SJCRH30 (cell line): ENCODE results near the gene APC2. TPM values are rescaled to one million over a fixed set of nuclear protein-coding genes. Genes with fewer than 3 reads are reported as not detected.

Experiments
- DNase-seq, 2 experiments: peaks; one replicate each; pipeline ENCODE4 v3.0.0-alpha.2; 2015 to 2020
- H3K27ac ChIP-seq: fragments of 250-450 bp; sonication (Bioruptor Pico); 2 replicates; pipeline ENCODE4 v1.5.1; 2020; ENCODE audit warnings: mild to moderate bottlenecking, moderate library complexity
- H3K27me3 ChIP-seq: fragments of 250-450 bp; sonication (Bioruptor Pico); 2 replicates; pipeline ENCODE4 v1.5.1; 2020; ENCODE audit warnings: mild to moderate bottlenecking, moderate library complexity
- H3K36me3 ChIP-seq: fragments of 250-450 bp; sonication (Bioruptor Pico); 2 replicates; pipeline ENCODE4 v1.5.1; 2020; ENCODE audit warnings: mild to moderate bottlenecking, moderate library complexity
- H3K4me1 ChIP-seq: fragments of 250-450 bp; sonication (Bioruptor Pico); 2 replicates; pipeline ENCODE4 v1.5.1; 2020; ENCODE audit warnings: mild to moderate bottlenecking, moderate library complexity
- H3K4me3 ChIP-seq: fragments of 250-450 bp; sonication (Bioruptor Pico); 2 replicates; pipeline ENCODE4 v1.5.1; 2020; ENCODE audit warnings: mild to moderate bottlenecking, moderate library complexity
- H3K9me3 ChIP-seq: fragments of 250-450 bp; sonication (Bioruptor Pico); replicated peaks from 2 replicates; pipeline ENCODE4 v1.5.1; 2020; ENCODE audit warnings: mild to moderate bottlenecking, moderate library complexity
- total RNA-seq: library from RNA; depleted of rRNA; stranded (reverse); fragments of >200 nt; shearing (Covaris generic); gene quantifications from 2 replicates; pipeline ENCODE4 v1.2.3, GENCODE V29; 2014

APC2 gene
- total RNA-seq, 1 experiment from 2014 or later = 0.24 TPM

DNA sequence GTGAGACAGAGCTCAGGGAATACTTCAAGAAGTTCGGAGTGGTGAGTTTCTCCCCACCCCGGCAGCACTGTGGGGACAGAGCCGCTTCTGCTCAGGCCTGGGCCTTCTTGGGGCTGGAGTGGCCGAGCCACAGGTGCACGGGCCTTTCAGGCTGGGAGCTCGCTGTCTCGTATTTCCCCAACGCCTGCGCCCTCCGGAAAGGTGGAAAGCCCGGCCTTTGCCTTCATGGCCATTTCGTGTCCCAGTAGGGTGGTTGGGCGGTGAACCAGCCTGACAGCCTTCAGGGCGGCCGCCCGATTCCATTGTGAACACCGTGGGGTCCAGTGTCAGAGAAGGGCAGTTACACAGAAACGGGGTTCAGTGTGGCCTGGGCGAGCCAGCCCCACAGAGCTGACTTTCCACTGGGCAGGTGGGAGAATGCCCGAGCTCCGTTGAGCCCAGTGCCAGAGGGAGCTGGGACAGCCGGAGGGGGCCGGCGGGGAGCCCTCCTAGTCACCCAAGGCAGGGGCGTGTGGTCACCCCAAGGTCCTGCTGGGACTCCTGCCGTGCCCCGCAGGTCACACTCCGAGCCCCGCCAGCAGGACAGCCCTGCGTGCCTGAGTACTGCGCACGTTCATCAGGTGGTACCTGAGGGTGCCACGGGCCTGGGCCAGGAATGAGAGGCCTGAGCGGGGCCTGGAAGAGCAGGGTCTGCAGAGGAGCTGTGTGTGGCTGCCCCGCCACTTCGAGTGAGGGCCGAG is 28.5 kb upstream of the APC2 start:
- no peaks in the 10 kb centered on the region for H3K9me3 ChIP-seq
- H3K27me3 ChIP-seq = no peaks in the 10 kb centered on the region
- H3K4me1 ChIP-seq = peaks cover 13% of the 10 kb centered on the region
- H3K27ac ChIP-seq = no peak overlapping the region
- H3K36me3 ChIP-seq = peaks cover 65% of the 10 kb centered on the region
- DNase-seq = no peak
- H3K4me3 ChIP-seq = no peak overlapping the region

- no peaks in the 10 kb centered on the region for H3K27me3 ChIP-seq
- no peak overlapping the region for H3K27ac ChIP-seq
- H3K36me3 ChIP-seq = peaks cover 66% of the 10 kb centered on the region
- no peak for DNase-seq
- H3K4me1 ChIP-seq = peaks cover 7% of the 10 kb centered on the region
- H3K9me3 ChIP-seq = no peaks in the 10 kb centered on the region
- no peak overlapping the region for H3K4me3 ChIP-seq
These were observed 28.0 kb upstream of the APC2 start for GRCh38 chr19:1421958-1422305.

GRCh38 chr19:1422360-1422759 is 27.6 kb upstream of the APC2 start:
- Histone ChIP-seq H3K4me3 (no peak overlapping the region), H3K9me3 (no peaks in the 10 kb centered on the region), H3K27ac (no peak overlapping the region), H3K27me3 (no peaks in the 10 kb centered on the region), H3K36me3 (peaks cover 66% of the 10 kb centered on the region), H3K4me1 (peaks cover 4% of the 10 kb centered on the region)
- no peak for DNase-seq

- Histone ChIP-seq H3K9me3 (no peaks in the 10 kb centered on the region), H3K27me3 (no peaks in the 10 kb centered on the region), H3K27ac (no peak overlapping the region), H3K36me3 (peaks cover 68% of the 10 kb centered on the region), H3K4me1 (no peaks in the 10 kb centered on the region; the same call in 1 of the 2 replicates), H3K4me3 (no peak overlapping the region)
- no peak for DNase-seq
These were observed 27.0 kb upstream of the APC2 start for GRCh38 chr19:1422943-1423342.

DNA sequence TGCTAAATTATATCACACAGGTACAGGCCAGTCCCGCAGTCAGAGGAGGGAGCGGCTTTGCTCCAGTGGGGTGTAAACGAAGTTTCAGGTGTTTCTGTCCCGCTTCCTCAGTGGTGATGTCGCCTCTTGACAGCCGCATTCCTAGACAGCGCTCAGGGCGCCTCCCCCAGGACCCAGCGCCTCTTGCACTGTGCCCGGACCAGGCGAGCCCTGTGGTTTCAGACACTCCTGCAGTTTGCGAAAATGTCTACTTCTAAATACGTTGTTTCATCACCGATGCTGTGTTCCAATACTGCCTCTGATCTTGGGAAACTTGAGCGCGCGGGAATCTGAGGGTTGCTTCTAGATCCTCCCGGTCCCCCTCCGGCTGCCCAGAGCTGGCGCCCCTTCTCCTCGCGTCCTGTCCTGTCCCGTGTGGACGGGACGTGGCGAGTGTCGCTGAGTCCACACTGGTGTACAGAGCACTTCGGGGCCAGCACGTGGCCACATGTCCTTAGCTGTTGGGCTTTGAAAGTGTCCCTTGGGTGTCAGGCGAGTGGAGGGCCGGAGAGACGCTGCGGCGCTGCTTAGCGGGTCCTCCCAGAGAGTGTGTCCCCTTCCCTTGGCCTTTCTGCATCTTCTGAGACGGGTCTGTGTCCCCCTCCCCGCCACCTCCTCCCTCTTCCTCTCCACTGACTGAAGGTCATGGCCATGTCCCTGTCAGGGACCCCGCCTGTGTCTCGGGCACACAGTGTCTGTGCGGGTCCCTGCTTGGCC is 26.3 kb upstream of the APC2 start:
- H3K36me3 ChIP-seq = peaks cover 66% of the 10 kb centered on the region

DNA sequence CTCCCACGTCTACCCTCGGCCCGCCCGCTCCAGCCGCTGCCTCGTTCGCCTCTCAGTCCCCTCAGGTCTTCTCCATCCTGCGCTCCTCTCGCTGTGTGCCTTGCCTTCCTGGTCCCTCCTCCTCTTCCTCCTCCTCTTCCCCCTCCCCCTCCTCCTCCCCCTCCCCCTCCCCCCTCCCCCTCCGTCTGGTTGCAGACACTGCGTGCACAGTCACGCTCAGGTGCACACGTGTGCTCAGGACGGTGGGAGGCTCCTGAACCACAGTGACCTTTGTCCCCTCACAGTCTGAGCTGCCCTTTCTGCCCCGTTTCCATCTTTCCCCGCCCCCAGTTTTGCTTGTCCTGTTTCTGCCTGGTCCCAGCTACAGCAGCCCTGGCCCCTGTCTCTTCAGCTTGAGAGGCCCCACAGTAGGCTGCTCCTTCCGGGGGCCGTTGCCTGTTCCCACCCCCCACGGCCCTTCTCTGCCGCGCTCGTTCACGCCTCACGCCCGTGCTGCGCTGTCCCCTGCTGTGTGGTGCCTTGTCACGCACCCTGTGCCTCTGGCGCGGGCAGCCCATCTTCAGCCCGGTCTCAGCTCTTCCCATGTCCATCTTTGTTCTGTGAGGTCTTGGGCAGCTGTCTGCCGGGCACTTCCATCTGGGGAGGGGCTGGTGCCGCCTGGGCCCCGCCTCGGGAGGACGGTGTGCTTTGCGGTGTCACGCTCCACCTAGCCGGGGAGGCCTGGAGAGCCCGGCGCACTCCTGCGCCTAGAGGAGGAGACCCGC is 25.5 kb upstream of the APC2 start:
- peaks cover 63% of the 10 kb centered on the region for H3K36me3 ChIP-seq
- no peaks in the 10 kb centered on the region for H3K4me1 ChIP-seq
- H3K9me3 ChIP-seq = no peaks in the 10 kb centered on the region
- H3K4me3 ChIP-seq = no peak overlapping the region
- H3K27me3 ChIP-seq = no peaks in the 10 kb centered on the region
- no peak overlapping the region for H3K27ac ChIP-seq
- no peak for DNase-seq

More for the DNA sequence above, 26.3 kb upstream of the APC2 start:
- Histone ChIP-seq H3K27ac (no peak overlapping the region), H3K27me3 (no peaks in the 10 kb centered on the region), H3K4me1 (no peaks in the 10 kb centered on the region), H3K9me3 (no peaks in the 10 kb centered on the region), H3K4me3 (no peak overlapping the region)
- no peak for DNase-seq

- Histone ChIP-seq H3K27me3 (no peaks in the 10 kb centered on the region), H3K9me3 (no peaks in the 10 kb centered on the region), H3K36me3 (peaks cover 69% of the 10 kb centered on the region), H3K4me1 (no peaks in the 10 kb centered on the region), H3K27ac (no peak overlapping the region), H3K4me3 (no peak overlapping the region)
- no peak for DNase-seq
These were observed 24.7 kb upstream of the APC2 start for GRCh38 chr19:1425102-1425837.

DNA sequence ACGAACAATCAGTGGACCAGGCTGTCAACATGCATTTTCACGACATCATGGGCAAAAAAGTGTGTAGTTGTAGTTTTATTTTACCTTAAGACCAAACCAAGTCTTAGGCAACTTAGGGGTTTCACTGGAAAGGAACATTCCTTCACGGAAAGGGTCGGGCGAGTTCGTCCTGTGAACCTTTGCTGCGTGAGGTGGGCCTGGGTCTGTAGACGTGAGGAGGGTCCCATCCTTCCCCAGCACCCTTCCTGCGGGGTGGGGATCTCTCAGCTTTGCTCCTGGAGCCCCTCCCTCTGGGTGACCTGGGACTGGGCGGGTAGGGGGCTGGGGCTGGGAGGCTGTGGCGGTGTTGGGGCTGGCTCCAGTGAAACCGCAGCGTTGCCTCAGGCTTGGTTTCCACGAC is 24.0 kb upstream of the APC2 start:
- Histone ChIP-seq H3K27me3 (no peaks in the 10 kb centered on the region), H3K4me3 (no peak overlapping the region), H3K9me3 (no peaks in the 10 kb centered on the region), H3K4me1 (no peaks in the 10 kb centered on the region), H3K27ac (no peak overlapping the region), H3K36me3 (peaks cover 67% of the 10 kb centered on the region)
- no peak for DNase-seq

DNA sequence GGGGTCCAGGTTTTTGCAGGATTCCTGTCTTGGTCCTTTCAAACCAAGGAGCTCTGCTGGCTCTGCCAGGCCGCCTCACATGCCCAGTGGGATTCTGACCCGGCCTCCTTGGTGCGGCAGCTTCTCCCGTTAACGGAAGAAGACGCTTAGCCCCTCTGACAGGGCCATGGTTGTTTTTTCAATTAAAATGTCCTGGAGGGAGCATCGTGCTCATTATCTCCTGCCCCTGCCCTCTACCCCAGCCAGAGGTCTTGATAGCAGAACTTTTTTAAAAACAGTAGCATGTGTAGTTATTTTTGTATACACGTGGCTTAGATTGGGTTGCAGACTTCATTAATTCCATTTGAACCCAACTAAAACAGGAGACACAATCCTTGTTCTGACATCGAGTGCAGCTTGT is 23.2 kb upstream of the APC2 start:
- Histone ChIP-seq H3K27ac (no peak overlapping the region), H3K4me3 (no peak overlapping the region), H3K27me3 (no peaks in the 10 kb centered on the region), H3K36me3 (peaks cover 63% of the 10 kb centered on the region), H3K9me3 (no peaks in the 10 kb centered on the region), H3K4me1 (no peaks in the 10 kb centered on the region)
- no peak for DNase-seq

DNA sequence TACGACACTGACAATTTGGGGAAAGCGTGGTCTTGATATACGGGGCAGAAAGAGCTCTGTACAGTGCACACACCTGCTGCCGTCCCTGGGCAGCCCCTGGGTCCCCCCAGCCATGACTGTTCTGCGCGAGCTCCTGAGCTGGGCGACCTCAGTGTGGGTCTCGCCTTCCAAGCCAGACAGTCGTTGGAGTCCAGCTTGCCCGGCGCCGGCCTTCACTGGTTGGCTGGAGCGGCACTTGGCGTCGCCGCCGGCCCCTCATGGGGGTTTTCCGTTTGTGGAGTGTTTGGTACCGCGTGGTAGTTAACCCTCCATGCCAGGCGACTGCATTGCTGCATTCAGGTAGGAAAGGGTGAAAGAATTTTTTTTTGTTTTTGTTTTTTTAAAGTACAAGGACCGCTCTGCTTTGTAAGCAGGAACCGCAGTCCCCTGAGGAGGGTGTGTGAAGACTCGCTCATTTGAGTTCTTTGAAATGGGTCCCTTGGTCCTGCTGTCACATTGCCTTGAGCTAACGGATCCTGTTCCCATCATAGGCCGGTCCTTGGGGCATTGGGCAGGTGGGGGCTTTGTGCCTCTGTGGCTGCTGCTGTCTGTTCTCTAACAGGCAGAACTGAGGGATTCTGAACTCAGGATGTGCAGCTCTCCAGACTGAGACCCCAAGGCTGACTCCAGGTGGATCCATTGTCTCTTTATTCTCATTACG is 22.6 kb upstream of the APC2 start:
- no peak for DNase-seq
- Histone ChIP-seq H3K36me3 (peaks cover 65% of the 10 kb centered on the region), H3K9me3 (no peaks in the 10 kb centered on the region), H3K27me3 (no peaks in the 10 kb centered on the region), H3K4me3 (no peak overlapping the region), H3K4me1 (no peaks in the 10 kb centered on the region), H3K27ac (no peak overlapping the region)

- H3K4me1 ChIP-seq = no peaks in the 10 kb centered on the region
- no peaks in the 10 kb centered on the region for H3K27me3 ChIP-seq
- no peaks in the 10 kb centered on the region for H3K9me3 ChIP-seq
- no peak overlapping the region for H3K27ac ChIP-seq
- H3K36me3 ChIP-seq = peaks cover 66% of the 10 kb centered on the region
- no peak overlapping the region for H3K4me3 ChIP-seq
- DNase-seq = no peak
These were observed 21.1 kb upstream of the APC2 start for GRCh38 chr19:1428738-1429391.

DNA sequence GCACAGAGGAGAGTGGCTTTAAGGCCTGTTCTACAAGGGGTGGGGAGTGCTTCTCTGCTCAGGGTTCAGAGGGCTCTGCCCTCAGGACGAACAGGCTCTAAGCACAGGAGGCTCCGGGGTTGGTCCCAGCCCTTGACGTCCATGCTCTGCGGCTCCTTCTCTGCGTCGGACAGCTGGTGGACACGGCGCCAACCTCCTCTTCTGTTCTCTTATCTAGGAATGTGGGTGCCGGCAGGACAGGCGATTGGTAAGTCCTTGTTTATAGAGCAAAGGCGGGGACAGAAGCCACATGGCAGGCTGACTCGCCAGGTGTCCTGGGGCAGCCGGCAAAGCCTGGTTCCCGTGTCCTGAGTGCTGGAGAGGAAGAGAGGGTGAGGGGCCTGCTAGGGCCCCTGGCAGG is 20.2 kb upstream of the APC2 start:
- Histone ChIP-seq H3K27ac (no peak overlapping the region), H3K9me3 (no peaks in the 10 kb centered on the region), H3K27me3 (no peaks in the 10 kb centered on the region), H3K4me1 (no peaks in the 10 kb centered on the region), H3K4me3 (no peak overlapping the region), H3K36me3 (peaks cover 66% of the 10 kb centered on the region)
- no peak for DNase-seq

DNA sequence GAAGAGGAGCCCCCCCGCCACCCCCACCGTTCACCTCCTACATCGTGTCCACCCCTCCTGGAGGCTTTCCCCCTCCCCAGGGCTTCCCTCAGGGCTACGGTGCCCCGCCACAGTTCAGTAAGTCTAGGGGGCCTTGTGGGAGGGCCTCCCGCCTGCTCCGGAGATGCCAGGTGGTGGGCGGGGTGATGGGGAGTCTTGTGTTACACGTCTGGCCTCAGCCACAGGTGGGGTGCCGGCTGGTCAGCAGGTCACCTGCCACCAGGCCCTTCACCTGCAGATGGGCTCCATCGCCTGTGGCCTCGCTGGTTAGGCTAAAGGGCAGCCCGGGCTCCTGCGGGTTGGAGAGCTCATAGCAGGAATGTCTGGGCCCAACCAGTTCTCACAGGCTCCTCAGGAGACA is 19.7 kb upstream of the APC2 start:
- no peaks in the 10 kb centered on the region for H3K27me3 ChIP-seq
- no peak for DNase-seq
- H3K36me3 ChIP-seq = peaks cover 61% of the 10 kb centered on the region

More for the DNA sequence above, 19.7 kb upstream of the APC2 start:
- H3K4me1 ChIP-seq = no peaks in the 10 kb centered on the region
- H3K9me3 ChIP-seq = no peaks in the 10 kb centered on the region
- H3K27ac ChIP-seq = no peak overlapping the region
- H3K4me3 ChIP-seq = no peak overlapping the region
